NCI-H345 (cell line): Measurements from ENCODE around the gene SNRPA1.

Experiments used
- DNase-seq: peaks from one replicate; lab custom pipeline; 2025; lab: John Stamatoyannopoulos, UW

The SNRPA1 gene

DNA sequence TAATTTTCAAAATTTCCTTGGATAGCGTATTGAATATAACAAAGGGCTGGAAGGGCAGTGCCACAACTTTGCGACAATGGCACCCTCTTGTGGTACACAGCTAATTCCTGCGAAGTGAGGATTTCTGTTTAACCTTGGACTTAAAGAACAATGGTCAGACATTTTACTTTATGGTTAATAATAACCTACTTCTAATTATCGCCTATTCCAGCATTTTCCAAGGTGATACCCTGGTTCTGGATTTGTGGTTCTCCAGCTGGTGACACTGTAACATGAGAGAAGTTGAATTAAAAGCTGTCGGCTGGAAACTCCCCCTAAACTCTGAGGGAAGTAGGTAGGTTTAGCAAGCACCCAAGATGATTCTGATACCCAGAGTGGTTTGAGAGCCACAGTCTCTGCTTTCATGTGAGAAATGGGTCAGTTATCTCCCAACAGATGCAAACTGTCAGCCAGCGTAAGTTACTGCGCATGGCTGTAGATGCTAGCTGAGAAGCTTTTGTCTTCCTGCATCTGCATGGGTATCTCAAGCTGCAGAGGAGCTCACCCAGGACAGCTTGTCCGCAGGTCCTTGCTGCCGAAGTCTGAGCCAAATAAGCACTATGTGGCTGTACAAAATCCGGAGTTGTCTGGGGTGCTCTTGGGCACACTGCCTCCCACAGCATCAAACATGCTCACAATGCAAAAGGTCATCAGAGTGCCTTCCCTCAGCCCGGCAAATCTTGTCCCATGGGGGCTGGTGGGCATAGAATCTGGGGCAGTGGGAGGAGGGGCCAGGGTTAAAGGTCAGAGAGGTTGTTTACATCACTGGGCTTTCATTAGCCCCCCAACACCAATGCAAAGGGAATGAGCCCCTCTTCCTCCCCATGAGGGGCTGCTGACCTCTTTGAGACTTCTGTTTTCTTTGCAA lies 36.6 kb downstream of the SNRPA1 start:
- DNase-seq: peak; percentile 58

DNA sequence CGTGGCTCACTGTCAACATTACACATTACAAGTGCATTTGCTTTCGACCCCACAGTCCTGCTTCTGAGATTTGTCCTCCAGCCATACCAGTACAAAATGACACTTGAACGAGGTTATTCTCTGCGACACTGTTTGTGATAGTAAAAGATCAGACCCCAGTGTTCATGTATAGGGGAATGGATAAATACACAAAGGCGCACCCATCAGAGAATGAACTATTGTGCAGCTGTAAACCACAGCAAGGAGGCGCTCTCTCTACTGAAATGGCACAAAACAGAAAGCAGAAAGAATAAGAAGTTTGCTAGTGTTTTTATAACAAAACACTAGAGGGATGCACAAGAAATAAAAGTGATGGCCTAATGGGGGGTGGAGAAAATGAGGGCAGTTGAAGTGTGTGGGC lies 38.3 kb downstream of the SNRPA1 start:
- DNase-seq: no peak

DNA sequence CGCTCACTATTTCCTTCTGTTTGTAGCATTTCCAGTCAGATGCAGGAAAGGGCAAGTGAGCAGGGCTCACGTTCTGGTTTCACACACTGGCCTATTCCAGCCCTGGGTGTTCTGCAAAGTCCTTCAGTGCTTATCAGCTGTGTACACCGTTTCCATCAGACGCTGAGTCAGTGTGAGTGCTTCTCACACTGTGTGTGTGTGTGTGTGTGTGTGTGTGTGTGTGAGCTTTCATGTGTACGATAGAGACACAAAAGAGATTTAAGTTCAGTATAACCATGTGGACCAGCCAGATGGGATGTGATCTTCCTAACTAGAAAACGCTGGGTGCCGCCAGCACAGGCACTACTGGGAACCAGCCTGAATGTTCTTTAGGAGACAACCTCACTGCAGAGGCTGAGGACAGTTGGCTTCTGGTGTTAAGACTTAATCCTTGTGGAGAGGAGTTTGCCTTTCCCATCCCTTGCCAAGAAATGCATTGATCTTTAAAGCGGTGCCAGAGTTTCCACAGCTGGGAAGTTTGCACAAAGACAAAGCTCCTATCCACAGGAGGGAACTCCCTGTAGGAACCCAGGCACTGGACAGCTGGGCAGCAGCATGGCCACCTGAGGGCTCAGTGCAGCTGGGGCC lies 39.3 kb downstream of the SNRPA1 start:
- no peak for DNase-seq

DNA sequence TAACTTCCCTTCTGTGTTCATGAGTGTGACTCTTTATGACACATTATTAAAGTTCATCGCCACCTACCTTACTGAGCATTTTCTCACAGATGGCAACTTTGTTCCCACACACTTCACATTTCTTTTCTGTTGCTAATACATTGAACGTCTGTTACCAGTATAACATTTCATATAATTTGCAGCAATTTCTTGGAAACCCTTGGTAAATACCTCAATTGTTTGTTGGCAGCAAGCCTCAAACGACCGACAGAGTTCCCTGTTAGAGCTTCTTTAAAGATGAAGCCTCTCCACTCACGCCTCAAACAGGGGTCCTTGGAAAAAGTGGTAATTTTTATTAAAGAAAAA lies 40.0 kb downstream of the SNRPA1 start:
- no peak for DNase-seq

DNA sequence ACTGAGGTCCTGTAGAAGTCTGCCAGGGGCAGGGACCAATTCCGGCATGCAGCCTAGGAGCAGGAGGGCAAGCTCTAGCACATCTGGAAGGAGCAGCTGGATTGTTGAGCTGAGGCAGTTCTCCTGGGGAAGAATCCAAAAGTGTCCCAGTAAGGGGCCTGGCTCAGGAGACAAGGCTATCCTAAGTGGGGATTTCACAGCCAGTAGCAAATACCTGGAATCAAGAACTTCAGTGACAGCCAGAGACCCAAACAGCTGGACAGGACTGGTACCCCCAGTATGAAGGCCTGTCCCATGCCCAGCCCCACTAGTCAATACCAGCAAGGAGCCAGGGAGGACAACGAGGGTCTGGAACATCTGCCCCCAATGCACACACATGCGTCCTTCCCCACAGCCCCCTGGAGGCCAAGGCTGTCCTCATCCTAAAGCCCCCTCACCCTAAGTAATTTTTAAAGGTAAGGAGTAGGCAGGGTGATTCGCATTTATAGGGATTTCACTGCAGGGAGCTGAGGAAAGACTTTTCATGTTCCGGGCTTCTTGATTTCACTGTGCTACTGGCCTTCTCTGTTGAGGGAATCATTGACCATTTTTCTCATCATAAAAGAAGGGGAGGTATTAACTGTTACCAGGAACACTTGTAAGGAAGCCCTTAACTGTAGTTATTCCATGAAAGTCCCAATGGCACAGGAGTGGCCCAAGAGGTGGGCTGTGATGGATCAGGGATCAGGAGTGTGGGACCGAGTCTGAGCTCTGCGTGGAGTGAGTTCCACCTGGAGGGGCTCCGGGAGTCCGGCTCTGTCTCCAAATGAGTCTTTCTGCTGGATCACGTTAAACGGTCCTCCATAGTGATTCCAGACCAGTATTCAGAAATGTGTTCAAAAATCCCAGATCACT lies 40.6 kb downstream of the SNRPA1 start:
- no peak for DNase-seq

DNA sequence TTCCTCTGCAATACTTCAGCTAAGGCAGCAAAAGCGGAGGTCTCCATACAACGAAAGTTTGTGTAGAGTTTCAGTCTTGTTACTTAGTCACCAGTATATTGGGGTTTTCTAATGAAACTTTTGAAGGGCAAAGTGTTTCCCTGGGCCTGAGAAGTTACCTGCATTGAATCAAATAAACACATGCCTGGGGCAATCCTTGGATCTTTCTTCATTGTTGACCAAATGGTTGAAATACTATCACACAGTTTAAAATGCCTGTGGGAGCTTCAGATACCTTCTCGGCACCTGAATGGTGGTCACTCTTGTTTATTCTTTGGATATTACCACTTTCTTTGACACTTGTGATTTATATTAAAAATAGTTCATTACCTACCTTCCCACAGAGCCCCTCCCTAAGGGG lies 42.2 kb downstream of the SNRPA1 start:
- no peak for DNase-seq

DNA sequence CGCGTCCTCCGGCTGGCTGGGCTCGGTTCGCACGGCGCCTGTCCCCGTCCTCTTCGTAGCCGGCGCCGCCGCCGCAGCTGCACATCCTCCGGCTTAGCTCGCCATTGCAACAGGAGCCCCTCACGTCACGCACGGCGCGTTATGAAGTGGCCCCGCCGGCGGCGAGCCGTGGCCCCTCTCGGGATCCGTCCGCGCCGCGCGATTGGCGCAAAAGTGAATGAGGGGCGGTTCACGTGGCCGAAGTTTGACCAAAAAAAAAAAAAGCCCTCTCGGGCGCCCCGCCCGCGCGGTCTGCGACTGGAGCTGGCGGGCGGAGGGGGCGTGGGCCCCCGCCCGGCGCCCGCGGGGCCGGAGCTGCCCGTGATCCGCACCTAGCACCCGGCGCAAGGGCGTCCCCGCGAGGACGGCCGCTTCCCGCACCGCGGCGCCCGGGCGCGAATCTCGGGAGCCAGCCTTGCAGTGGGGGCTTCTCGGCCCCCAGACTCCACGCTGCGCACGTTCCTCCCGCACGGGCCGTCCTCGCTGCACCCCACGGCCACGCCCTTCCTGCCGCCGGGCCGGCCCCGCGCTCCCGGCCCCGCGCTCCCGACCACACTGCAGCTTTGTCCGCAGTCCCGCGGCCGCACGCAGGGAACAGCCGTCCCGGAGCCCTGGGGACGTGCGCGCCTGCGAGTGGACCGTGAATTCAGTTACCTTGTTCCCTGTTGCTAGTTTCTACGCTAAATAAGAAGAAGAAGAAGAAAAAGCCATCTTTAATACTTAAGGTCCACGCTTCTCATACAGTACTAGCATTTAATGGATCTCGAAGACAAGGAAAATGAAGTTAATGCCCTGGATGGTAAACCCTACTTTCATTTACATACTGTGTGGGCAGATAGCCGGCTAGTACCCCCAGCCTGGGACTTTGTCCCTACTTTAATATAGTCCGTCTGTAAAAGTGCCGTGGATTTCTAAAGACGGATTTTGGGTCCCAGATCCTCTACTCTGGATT lies 42.9 kb downstream of the SNRPA1 start, which contains the start of gene CHSY1:
Gene CHSY1 (minus strand): TSS at position 219 of the 991 bp plus-strand sequence. CDS start 592 bp downstream, outside the sequence.
- peak; percentile 75 for DNase-seq

DNA sequence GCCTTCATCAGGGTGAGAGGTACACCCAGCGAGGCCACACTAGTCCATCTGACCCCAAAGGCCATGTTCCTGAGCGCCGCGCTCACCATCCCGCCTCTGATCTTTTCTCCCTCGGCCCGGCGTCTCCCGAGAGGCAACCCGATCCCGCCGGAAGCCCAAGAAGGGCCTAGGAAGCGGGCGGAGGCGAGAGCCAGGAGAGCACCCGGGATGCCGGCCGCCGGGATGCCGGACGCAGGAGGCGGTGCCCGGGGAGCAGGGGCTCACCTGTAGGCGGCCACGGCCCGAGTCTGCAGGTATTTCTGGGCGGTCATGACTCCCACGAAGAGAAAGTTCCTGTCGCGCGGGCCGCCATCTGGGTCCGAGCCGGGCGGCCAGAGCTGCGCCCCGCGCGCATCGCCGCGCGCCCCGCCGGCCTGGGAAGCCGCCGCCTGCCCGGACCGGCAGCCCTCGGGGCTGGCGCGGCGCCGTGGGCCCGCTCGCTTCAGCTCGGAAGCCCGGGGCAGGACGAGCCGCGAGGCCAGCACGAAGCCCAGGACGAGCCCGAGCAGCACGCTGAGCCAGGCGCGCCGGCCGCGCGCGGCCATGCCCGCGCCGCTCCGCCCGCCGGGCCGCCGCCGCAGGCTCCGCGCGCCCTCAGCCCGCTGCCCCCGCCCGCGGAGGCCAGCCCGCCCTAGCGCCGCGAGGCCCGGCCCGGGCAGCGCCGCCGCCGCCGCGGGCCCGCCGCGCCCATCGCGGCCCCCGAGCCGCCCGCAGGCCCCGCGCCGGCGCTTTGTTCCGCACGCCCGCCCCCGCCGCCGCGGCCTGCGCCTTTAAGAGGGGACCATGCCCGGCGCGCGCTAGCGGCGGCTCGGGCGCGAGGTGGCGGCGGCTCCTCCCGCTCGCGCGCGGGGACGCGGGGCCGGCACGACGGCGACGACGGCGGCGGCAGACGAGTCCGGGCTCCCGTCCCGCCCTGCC lies 43.9 kb downstream of the SNRPA1 start:
- DNase-seq: peak; percentile 52

DNA sequence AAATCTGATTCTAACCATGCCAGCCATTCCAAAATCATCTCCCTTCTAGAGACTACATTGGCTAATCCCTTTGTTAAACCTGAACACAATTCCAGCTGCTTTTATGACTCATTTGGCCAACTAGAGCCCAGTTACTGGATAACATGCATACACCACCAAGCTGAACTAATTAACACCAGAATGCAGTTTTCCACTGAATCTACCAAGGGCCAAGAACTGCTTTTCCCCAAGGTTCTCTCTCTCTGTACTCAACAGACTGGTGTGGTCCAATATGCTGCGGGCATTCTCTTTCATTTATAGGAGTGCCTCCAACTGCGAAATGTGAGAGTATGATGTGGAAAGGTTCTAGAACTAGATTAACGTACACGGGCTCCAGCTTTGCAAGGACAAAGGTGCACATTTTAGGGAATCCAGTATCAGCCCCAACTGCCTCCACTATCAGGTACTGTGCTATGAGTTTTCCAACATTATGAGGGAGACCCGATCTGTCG lies 44.7 kb downstream of the SNRPA1 start:
- DNase-seq: no peak

DNA sequence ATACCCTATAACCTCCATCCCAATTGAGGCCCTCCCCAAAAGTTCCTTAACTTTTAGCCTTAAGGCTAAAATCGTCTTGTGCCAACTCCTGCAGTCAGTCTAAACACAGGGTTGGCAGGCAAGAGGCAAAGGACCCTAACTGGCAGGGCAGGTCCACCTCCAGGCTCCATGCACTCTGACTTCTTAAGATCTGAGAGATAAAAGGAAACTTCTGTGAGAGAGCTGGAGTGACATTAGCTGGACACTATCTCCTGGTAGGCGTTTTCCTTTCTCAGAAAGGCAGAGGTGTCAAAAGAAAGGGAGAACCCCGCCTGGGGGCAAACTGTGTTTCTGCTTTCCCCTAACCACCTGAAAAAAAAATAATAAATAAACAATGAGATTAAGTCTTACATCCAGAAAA lies 46.8 kb downstream of the SNRPA1 start:
- no peak for DNase-seq

DNA sequence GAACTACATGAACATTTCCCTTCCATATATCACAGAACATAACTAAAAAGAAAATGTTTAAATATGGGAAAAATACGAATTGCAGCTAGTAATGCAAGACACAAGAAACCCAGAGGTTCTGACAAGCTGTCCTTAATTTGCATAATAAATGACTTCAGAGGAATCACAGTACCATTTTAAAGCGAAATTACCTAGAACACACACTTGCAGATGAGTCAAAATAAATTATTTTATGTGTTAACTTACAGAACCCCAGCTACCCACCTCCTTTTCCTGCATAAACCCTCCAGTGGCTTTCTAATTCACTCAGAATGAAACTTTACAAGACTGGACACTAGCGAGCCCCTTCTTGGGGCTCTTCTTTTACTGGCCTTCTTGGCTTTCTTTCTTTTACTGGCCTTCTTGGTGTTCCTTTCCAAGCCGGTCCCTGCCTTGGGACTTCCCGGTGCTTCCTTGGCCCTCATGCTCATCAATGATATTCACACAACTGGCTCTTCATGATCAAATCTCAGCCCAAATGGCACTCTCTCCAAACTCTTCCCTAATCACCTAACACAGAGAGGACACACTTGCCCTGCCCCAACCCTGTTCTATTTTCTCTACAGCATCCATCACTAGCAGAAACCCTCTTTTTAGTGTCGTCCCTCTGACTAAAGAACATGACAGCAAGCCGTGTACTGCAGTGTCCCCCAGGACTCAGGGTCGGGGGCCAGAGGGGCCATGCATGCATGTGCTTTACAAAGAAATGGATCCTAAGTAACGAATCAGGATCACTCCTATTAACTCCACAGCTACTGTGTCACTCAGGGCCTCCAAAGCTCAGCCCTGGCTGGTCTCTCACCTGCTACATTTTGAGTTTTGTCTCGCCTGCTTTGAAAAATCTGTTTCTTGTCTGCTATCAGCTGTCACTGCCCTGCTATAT lies 48.0 kb downstream of the SNRPA1 start:
- no peak for DNase-seq

DNA sequence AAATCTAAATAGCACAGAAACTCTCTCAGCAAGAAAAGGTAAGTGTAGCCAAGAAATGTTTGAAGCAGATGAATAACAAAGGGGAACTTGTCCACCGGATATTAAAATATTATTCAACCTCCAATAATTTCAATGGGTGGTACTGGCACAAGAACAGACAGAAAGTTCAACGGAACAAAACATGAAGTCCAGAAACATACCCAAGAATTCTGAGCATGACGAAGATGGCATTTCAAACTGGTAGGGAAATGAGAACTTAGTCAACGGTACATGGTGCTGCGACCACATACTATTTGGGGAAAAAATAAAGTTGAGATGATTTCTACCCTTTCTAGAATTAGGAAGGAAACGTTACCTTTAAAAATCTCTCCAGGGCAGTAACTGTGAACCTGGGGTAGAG lies 48.7 kb downstream of the SNRPA1 start:
- DNase-seq: no peak

DNA sequence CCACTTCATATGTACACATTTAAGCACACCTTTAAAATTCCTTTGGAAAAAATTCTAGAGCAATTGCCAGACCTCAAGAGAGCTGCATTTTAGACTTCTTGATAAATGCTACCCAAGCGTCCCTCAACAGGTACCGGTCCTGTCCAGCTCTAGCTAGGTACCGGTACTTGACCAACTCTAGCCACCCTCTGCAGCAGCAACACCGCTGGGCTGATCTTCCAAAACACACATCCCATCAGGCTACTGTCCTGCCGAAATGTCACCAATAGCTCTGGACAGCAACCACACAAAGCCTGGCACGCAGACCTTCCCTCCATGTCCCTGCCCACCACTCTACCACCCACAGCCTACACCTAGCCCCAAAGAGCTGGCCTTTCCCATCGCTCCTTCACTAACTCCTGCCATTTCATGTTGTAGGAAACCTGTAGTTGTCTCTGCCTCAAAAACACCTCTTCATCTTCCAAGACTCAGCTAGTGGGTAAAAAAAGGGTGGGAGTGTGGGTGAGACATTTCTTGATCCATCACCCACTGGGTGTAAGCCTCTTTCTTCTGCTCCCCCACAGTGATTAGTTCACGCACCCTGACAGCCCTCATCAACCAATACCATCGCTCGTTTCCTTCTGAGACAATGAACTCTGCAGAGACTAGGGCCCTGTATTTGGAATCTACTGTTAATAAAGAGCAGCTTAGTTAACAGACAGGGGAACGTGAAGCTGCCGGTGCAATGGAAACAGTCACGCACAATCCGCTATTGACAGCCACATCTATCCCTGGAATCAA lies 50.0 kb downstream of the SNRPA1 start:
- no peak for DNase-seq

DNA sequence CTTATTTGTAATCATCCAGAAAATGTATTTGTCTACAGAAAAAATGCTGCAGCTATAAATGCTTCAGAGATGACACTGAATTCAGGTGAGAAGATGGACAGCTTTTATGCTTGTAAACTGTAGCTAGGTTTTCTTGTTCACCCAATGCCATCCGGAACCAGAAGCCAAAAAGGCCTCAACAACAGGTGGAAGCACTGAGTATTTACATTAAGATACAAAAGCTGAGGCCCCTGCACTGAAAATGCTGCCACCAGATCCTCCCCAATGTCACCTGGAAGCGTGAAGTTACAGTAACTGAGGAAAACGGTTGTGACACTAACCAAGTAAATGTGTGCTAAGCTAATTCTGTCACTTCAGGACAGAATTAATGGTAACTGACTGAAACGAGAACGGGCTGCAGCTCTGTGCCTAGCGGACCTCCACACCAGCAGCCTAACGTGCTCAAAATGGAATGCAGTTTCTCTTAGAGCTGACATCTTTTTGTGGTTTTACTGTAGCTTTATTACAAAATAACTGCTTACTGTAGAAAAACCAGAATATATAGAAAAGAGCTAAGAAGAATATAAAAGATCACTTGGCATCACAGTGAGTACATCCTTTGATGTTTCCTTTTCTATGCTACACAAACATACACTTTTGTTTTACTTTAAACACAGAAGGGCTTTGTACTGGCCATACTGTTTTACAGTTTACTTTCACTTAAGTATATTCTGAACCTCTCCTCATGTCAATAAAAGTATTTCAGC lies 50.8 kb downstream of the SNRPA1 start:
- no peak for DNase-seq

DNA sequence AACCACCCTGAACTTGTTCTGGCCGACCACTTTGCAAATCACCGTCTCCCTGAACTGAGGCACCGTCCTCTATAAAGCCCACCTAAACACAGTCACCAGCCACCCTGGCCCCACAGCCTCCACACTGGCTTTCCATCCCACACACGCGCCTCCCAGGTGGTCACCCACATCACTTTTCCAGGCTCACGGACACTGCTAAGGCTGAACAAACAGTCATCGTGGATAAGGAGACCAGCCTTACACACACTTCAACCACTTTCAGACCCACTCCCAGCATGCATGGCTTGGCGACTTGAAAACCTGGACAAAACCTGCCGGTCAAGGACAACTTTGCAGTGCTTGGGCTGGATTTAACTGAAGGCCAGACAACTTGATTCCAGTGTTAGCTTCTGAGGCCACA lies 51.6 kb downstream of the SNRPA1 start:
- no peak for DNase-seq

DNA sequence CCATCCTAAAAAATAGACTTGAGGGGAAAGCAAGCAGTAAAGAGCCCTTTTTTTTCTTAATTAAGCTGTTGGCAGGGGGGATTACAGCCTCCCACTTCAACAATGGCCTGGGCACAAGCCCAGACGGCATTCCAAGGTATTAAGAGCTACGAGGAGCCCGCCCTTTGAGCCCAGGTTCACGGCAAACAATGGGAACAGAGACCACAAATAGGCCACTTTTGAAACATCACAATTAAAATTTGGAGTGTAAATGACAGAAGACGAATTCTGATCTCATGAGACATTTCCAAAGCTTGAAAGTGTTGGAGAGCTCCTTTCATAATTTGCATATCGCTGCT lies 52.1 kb downstream of the SNRPA1 start:
- DNase-seq: no peak
